Measurements from ENCODE around the gene AP3S2. TPM values are rescaled to one million over a fixed set of nuclear protein-coding genes. Genes with fewer than 3 reads are reported as not detected.
A peak's percentile ranks its signal among the peaks of the same experiment; 100 is the strongest.

The AP3S2 gene
- total and polyA plus RNA-seq, 4 donors: 8.4 to 73.5 (median 25.9) TPM

GRCh38 chr15:89860431-89860830, 33.4 kb downstream of the AP3S2 start:
- Histone ChIP-seq H3K36me3 (ENCODE audit: control insufficient read depth in 4 of 4, insufficient read depth in 3 of 4, low read depth in 1 of 4, low read length in 3 of 4) (peaks cover 1 to 12% (median 8%) of the 10 kb centered on the region in 4 donors), H3K9me3 (ENCODE audit: control insufficient read depth in 4 of 4, low read length in 3 of 4) (no peaks in the 10 kb centered on the region), H3K27me3 (ENCODE audit: control insufficient read depth in 4 of 4, insufficient read depth in 4 of 4, low read length in 3 of 4) (no peaks in the 10 kb centered on the region), H3K4me3 (ENCODE audit: low read depth in 1 of 3, low read length in 3 of 3) (no peak overlapping the region), H3K4me1 (ENCODE audit: control insufficient read depth in 4 of 4, insufficient read depth in 4 of 4, low read length in 3 of 4) (peaks cover 6 to 38% (median 24%) of the 10 kb centered on the region in 4 donors), H3K27ac (ENCODE audit: low read depth in 1 of 2, low read length in 2 of 2) (no peak overlapping the region), H3K9ac (ENCODE audit: low read depth in 1 of 2, low read length in 2 of 2) (no peak overlapping the region)
- TF ChIP-seq FOXA2 (IDR thresholded peaks at IDR 0.05) (no peak), SP1 (IDR thresholded peaks at IDR 0.05) (no peak), MAX (IDR thresholded peaks at IDR 0.05) (no peak), CTCF (IDR thresholded peaks at IDR 0.05; ENCODE audit: low read depth, low read length, missing input control) (no peak), REST (IDR thresholded peaks at IDR 0.05) (no peak)
- no peak for DNase-seq (ENCODE audit: low spot score)
- 56% methylated on average over 3 of the region's 3 CpGs for WGBS

GRCh38 chr15:89858661-89859458, 34.9 kb downstream of the AP3S2 start:
- Histone ChIP-seq H3K27ac (ENCODE audit: low read depth in 1 of 2, low read length in 2 of 2) (peak overlapping the region; percentile 43 to 71), H3K36me3 (ENCODE audit: control insufficient read depth in 4 of 4, insufficient read depth in 3 of 4, low read depth in 1 of 4, low read length in 3 of 4) (peaks cover 1 to 12% (median 8%) of the 10 kb centered on the region in 4 donors), H3K9ac (ENCODE audit: low read depth in 1 of 2, low read length in 2 of 2) (no peak overlapping the region), H3K9me3 (ENCODE audit: control insufficient read depth in 4 of 4, low read length in 3 of 4) (no peaks in the 10 kb centered on the region), H3K4me3 (ENCODE audit: low read depth in 1 of 3, low read length in 3 of 3) (no peak overlapping the region), H3K27me3 (ENCODE audit: control insufficient read depth in 4 of 4, insufficient read depth in 4 of 4, low read length in 3 of 4) (no peaks in the 10 kb centered on the region), H3K4me1 (ENCODE audit: control insufficient read depth in 4 of 4, insufficient read depth in 4 of 4, low read length in 3 of 4) (peaks cover 5 to 31% (median 21%) of the 10 kb centered on the region in 4 donors)
- 68% methylated on average over 9 of the region's 9 CpGs for WGBS
- no peak for DNase-seq (ENCODE audit: low spot score)
- no peak for TF ChIP-seq TAF1 (conservative IDR thresholded peaks at IDR 0.05)
- peak; percentile 72 to 80 for TF ChIP-seq HNF4A (conservative IDR thresholded peaks at IDR 0.05)
- peak; percentile 15 for TF ChIP-seq FOXA1 (IDR thresholded peaks at IDR 0.05)
- no peak for TF ChIP-seq GABPA (IDR thresholded peaks at IDR 0.05 in 1 of 2, conservative IDR thresholded peaks at IDR 0.05 in 1 of 2)
- no peak for TF ChIP-seq EGR1 (IDR thresholded peaks at IDR 0.05; ENCODE audit: low read depth in 2 of 2)
- TF ChIP-seq HNF4G (IDR thresholded peaks at IDR 0.05): peak; percentile 52
- peak; percentile 60 to 74 for TF ChIP-seq JUND (IDR thresholded peaks at IDR 0.05)
- TF ChIP-seq CTCF (IDR thresholded peaks at IDR 0.05; ENCODE audit: low read depth, low read length, missing input control): no peak
- TF ChIP-seq RXRA (IDR thresholded peaks at IDR 0.05): peak; percentile 60 to 84
- peak; percentile 77 for TF ChIP-seq SP1 (IDR thresholded peaks at IDR 0.05)
- TF ChIP-seq ZBTB33 (IDR thresholded peaks at IDR 0.05): peak; percentile 54
- peak; percentile 21 for TF ChIP-seq NR2F2 (IDR thresholded peaks at IDR 0.05)
- peak; percentile 70 for TF ChIP-seq ATF3 (IDR thresholded peaks at IDR 0.05)
- peak; percentile 56 for TF ChIP-seq MAX (IDR thresholded peaks at IDR 0.05)
